Measurements from ENCODE around the gene BMI1. TPM values are rescaled to one million over a fixed set of nuclear protein-coding genes. Genes with fewer than 3 reads are reported as not detected.

The BMI1 gene
- total RNA-seq, 1 donor from 2014 or later, result 30.8 TPM

DNA sequence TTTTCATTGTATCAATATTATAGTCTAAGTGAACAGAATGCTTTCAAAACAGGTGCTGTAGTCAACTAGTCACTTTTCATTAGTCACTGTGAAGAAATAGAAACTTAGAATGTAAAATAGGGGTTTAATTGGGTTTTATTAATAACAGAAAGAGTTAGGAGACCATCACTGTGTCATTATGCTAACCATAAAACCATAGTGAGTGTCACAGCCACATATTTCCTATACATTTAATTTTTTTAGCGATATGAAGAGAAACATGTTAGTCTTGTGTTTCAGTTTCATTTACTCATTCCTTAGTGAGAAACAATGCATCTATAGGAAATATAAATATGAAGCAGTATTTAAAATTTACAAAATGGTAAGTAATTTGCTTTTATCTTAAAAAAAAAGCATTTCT, 46.6 kb downstream of the BMI1 start:
- H3K36me3 Mint-ChIP-seq (ENCODE audit: low read depth, unreplicated experiment), result no peaks in the 10 kb centered on the region
- no peaks in the 10 kb centered on the region for H3K79me2 ChIP-seq (ENCODE audit: insufficient read depth, low read length)
- no peak overlapping the region for H2AFZ ChIP-seq (ENCODE audit: low read depth, low read length)
- FAIRE-seq (no peak), DNase-seq (ENCODE audit: low read depth) (no peak)
- no peaks in the 10 kb centered on the region for H3K9me3 Mint-ChIP-seq (ENCODE audit: unreplicated experiment)
- no peak overlapping the region for H3K9ac ChIP-seq (ENCODE audit: low read length)
- no peak overlapping the region for H3K4me3 Mint-ChIP-seq (ENCODE audit: unreplicated experiment)
- no peaks in the 10 kb centered on the region for H3K36me3 ChIP-seq (ENCODE audit: insufficient read depth, low read length)
- H3K27ac ChIP-seq (ENCODE audit: low read depth, low read length), result no peak overlapping the region
- no peak overlapping the region for H3K27ac Mint-ChIP-seq (ENCODE audit: unreplicated experiment)
- TF ChIP-seq, protein P1, sequence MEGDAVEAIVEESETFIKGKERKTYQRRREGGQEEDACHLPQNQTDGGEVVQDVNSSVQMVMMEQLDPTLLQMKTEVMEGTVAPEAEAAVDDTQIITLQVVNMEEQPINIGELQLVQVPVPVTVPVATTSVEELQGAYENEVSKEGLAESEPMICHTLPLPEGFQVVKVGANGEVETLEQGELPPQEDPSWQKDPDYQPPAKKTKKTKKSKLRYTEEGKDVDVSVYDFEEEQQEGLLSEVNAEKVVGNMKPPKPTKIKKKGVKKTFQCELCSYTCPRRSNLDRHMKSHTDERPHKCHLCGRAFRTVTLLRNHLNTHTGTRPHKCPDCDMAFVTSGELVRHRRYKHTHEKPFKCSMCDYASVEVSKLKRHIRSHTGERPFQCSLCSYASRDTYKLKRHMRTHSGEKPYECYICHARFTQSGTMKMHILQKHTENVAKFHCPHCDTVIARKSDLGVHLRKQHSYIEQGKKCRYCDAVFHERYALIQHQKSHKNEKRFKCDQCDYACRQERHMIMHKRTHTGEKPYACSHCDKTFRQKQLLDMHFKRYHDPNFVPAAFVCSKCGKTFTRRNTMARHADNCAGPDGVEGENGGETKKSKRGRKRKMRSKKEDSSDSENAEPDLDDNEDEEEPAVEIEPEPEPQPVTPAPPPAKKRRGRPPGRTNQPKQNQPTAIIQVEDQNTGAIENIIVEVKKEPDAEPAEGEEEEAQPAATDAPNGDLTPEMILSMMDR (IDR thresholded peaks at IDR 0.05; ENCODE audit: insufficient read depth, low read depth, low read length), result no peak
- TF ChIP-seq EZH2 (IDR thresholded peaks at IDR 0.05; ENCODE audit: insufficient read depth, low read length), result no peak
- H4K20me1 ChIP-seq (ENCODE audit: insufficient read depth, low read length), result no peaks in the 10 kb centered on the region
- no peak overlapping the region for H3K4me3 ChIP-seq (ENCODE audit: insufficient read depth, low read depth, low read length)
- no peaks in the 10 kb centered on the region for H3K27me3 ChIP-seq (ENCODE audit: insufficient read depth, low read length)
- H3K4me2 ChIP-seq (ENCODE audit: low read length), result no peak overlapping the region
- peaks cover 2% of the 10 kb centered on the region for H3K4me1 Mint-ChIP-seq (ENCODE audit: low read depth, unreplicated experiment)
- H3K27me3 Mint-ChIP-seq (ENCODE audit: low read depth, unreplicated experiment), result no peaks in the 10 kb centered on the region
- no peaks in the 10 kb centered on the region for H3K4me1 ChIP-seq (ENCODE audit: insufficient read depth, low read length)
- no peaks in the 10 kb centered on the region for H3K9me3 ChIP-seq (ENCODE audit: insufficient read depth, low read depth, low read length)

GRCh38 chr10:22368402-22368801, 47.5 kb downstream of the BMI1 start:
- no peak overlapping the region for H3K4me3 ChIP-seq (ENCODE audit: insufficient read depth, low read depth, low read length)
- H3K79me2 ChIP-seq (ENCODE audit: insufficient read depth, low read length), result no peaks in the 10 kb centered on the region
- H3K27me3 ChIP-seq (ENCODE audit: insufficient read depth, low read length), result no peaks in the 10 kb centered on the region
- H3K27ac ChIP-seq (ENCODE audit: low read depth, low read length), result no peak overlapping the region
- no peaks in the 10 kb centered on the region for H4K20me1 ChIP-seq (ENCODE audit: insufficient read depth, low read length)
- H3K4me1 Mint-ChIP-seq (ENCODE audit: low read depth, unreplicated experiment), result peaks cover 2% of the 10 kb centered on the region
- FAIRE-seq (no peak), DNase-seq (ENCODE audit: low read depth) (no peak)
- TF ChIP-seq, protein P1 (IDR thresholded peaks at IDR 0.05; ENCODE audit: insufficient read depth, low read depth, low read length), result no peak
- no peak for TF ChIP-seq EZH2 (IDR thresholded peaks at IDR 0.05; ENCODE audit: insufficient read depth, low read length)
- no peaks in the 10 kb centered on the region for H3K36me3 ChIP-seq (ENCODE audit: insufficient read depth, low read length)
- no peaks in the 10 kb centered on the region for H3K27me3 Mint-ChIP-seq (ENCODE audit: low read depth, unreplicated experiment)
- no peaks in the 10 kb centered on the region for H3K36me3 Mint-ChIP-seq (ENCODE audit: low read depth, unreplicated experiment)
- H3K9me3 Mint-ChIP-seq (ENCODE audit: unreplicated experiment), result no peaks in the 10 kb centered on the region
- no peak overlapping the region for H3K27ac Mint-ChIP-seq (ENCODE audit: unreplicated experiment)
- no peak overlapping the region for H3K4me3 Mint-ChIP-seq (ENCODE audit: unreplicated experiment)
- H3K9ac ChIP-seq (ENCODE audit: low read length), result no peak overlapping the region
- no peaks in the 10 kb centered on the region for H3K9me3 ChIP-seq (ENCODE audit: insufficient read depth, low read depth, low read length)
- no peak overlapping the region for H3K4me2 ChIP-seq (ENCODE audit: low read length)
- no peaks in the 10 kb centered on the region for H3K4me1 ChIP-seq (ENCODE audit: insufficient read depth, low read length)
- H2AFZ ChIP-seq (ENCODE audit: low read depth, low read length), result no peak overlapping the region

DNA sequence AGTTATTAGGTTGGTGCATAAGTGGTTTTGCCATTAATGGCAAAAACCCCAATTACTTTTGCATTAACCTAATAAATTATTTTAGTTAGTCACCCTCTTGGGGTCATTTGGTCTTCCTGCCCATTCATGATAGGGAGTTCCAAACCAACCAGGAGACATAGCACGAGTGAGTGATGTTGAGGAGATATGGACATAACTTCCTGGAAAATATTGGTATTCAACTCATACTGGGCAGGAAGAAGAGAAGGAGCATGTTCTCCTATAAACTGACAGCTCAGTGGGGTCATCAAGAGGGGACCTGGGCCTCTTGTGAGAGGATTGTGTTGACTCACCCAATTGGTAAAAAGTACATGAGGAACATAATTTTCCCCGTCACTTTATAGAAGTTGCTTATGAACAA, 48.1 kb downstream of the BMI1 start:
- Histone ChIP-seq H2AFZ (ENCODE audit: low read depth, low read length) (no peak overlapping the region), H3K4me3 (ENCODE audit: insufficient read depth, low read depth, low read length) (no peak overlapping the region), H3K36me3 (ENCODE audit: insufficient read depth, low read length) (no peaks in the 10 kb centered on the region), H3K79me2 (ENCODE audit: insufficient read depth, low read length) (no peaks in the 10 kb centered on the region), H3K27me3 (ENCODE audit: insufficient read depth, low read length) (no peaks in the 10 kb centered on the region), H3K4me1 (ENCODE audit: insufficient read depth, low read length) (no peaks in the 10 kb centered on the region), H3K9me3 (ENCODE audit: insufficient read depth, low read depth, low read length) (no peaks in the 10 kb centered on the region), H3K9ac (ENCODE audit: low read length) (no peak overlapping the region), H4K20me1 (ENCODE audit: insufficient read depth, low read length) (no peaks in the 10 kb centered on the region), H3K27ac (ENCODE audit: low read depth, low read length) (no peak overlapping the region), H3K4me2 (ENCODE audit: low read length) (no peak overlapping the region)
- DNase-seq (ENCODE audit: low read depth) (no peak), FAIRE-seq (no peak)
- no peak for TF ChIP-seq EZH2 (IDR thresholded peaks at IDR 0.05; ENCODE audit: insufficient read depth, low read length)
- TF ChIP-seq, protein P1 (IDR thresholded peaks at IDR 0.05; ENCODE audit: insufficient read depth, low read depth, low read length), result no peak
- H3K36me3 Mint-ChIP-seq (ENCODE audit: low read depth, unreplicated experiment), result no peaks in the 10 kb centered on the region
- H3K4me3 Mint-ChIP-seq (ENCODE audit: unreplicated experiment), result no peak overlapping the region
- peaks cover 2% of the 10 kb centered on the region for H3K4me1 Mint-ChIP-seq (ENCODE audit: low read depth, unreplicated experiment)
- no peak overlapping the region for H3K27ac Mint-ChIP-seq (ENCODE audit: unreplicated experiment)
- no peaks in the 10 kb centered on the region for H3K9me3 Mint-ChIP-seq (ENCODE audit: unreplicated experiment)
- H3K27me3 Mint-ChIP-seq (ENCODE audit: low read depth, unreplicated experiment), result no peaks in the 10 kb centered on the region
